Fibroblast of lung (primary cell): ENCODE data around the gene RHBDD3.

Experiments used
- EZH2 ChIP-seq: IDR thresholded peaks from 2 replicates; pipeline ENCODE4 v1.5.1; 2012; ENCODE audit warnings: low read length, control low read depth, mild to moderate bottlenecking; ENCODE audit errors: missing control alignments
- TF ChIP-seq, protein P1 (sequence below), 2 donors: IDR thresholded peaks in 1 of 2; conservative IDR thresholded peaks in 1 of 2; 1 replicate in 1 of 2; 2 replicates in 1 of 2; pipeline ENCODE4 v1.5.1; 2011 to 2012; ENCODE audit warnings: low read length in 2 of 2, control low read depth in 1 of 2, inconsistent platforms in 1 of 2, low read depth in 1 of 2, mild to moderate bottlenecking in 1 of 2

DNA sequence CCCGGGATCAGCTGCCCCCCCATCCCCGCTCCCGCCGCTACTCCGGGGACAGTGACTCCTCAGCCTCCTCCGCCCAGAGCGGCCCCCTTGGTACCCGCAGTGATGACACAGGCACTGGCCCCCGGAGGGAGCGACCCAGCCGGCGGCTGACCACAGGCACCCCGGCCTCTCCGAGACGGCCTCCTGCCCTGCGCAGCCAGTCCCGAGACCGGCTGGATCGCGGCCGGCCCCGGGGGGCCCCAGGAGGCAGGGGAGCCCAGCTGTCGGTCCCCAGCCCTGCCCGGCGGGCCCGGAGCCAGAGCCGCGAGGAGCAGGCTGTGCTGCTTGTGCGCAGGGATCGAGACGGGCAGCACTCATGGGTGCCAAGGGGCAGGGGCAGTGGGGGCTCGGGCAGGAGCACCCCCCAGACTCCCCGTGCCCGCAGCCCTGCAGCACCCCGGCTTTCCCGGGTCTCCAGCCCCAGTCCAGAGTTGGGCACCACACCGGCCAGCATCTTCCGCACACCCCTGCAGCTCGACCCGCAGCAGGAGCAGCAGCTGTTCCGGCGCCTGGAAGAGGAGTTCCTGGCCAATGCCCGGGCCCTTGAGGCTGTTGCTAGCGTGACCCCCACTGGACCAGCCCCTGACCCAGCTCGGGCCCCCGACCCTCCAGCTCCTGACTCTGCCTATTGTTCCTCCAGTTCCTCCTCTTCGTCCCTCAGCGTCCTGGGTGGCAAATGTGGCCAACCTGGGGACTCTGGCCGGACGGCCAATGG lies 43.9 kb upstream of the RHBDD3 start:
- TF ChIP-seq EZH2: no peak
- TF ChIP-seq, protein P1, sequence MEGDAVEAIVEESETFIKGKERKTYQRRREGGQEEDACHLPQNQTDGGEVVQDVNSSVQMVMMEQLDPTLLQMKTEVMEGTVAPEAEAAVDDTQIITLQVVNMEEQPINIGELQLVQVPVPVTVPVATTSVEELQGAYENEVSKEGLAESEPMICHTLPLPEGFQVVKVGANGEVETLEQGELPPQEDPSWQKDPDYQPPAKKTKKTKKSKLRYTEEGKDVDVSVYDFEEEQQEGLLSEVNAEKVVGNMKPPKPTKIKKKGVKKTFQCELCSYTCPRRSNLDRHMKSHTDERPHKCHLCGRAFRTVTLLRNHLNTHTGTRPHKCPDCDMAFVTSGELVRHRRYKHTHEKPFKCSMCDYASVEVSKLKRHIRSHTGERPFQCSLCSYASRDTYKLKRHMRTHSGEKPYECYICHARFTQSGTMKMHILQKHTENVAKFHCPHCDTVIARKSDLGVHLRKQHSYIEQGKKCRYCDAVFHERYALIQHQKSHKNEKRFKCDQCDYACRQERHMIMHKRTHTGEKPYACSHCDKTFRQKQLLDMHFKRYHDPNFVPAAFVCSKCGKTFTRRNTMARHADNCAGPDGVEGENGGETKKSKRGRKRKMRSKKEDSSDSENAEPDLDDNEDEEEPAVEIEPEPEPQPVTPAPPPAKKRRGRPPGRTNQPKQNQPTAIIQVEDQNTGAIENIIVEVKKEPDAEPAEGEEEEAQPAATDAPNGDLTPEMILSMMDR (conservative IDR thresholded peaks at IDR 0.05 in 1 of 2, IDR thresholded peaks at IDR 0.05 in 1 of 2; ENCODE audit: low read depth in 1 of 2, low read length in 2 of 2): no peak
